ENCODE data around the gene RAC3.

DNA sequence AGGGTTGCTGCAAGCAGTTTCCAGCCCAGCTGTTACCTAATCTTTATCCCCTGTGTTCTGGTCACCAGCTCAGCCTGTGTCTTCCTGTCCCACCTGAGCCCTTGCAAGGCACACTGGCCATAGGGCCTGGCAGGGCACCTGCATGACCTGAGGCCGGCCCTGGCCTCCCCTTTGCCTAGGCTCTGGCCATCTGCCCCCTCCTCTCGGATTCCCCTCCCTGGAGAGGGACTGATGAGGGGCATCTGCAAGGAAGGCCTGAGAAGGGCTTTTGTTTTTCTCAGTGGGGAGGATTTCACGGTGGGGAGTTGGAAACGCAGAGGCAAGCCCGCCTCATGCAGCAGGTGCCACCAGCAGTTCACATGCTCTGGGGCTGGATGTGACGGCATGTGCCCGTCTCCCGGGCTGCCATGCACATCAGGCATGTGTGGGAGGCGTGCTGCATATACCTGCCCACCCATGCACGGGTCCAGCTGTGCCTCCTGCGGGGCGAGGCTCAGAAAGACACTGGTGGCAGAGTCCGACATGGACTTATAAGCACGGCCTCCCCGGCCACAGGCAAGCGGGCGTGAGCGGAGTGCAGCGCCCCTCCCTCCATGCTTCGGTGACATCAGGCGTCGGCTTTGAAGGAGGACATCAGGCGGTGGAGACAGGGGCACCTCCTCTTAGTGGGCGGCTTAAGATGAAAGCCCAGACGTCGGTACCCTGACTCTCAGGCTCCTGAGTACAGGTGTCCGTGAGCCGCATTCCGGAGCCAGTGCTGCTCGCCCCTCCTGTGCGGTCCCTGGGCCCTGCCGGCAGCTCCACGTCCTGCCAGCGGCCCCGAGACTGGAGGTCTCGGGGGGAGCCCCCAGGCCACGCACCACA lies 37.5 kb upstream of the RAC3 start:
- TF ChIP-seq, protein P1, sequence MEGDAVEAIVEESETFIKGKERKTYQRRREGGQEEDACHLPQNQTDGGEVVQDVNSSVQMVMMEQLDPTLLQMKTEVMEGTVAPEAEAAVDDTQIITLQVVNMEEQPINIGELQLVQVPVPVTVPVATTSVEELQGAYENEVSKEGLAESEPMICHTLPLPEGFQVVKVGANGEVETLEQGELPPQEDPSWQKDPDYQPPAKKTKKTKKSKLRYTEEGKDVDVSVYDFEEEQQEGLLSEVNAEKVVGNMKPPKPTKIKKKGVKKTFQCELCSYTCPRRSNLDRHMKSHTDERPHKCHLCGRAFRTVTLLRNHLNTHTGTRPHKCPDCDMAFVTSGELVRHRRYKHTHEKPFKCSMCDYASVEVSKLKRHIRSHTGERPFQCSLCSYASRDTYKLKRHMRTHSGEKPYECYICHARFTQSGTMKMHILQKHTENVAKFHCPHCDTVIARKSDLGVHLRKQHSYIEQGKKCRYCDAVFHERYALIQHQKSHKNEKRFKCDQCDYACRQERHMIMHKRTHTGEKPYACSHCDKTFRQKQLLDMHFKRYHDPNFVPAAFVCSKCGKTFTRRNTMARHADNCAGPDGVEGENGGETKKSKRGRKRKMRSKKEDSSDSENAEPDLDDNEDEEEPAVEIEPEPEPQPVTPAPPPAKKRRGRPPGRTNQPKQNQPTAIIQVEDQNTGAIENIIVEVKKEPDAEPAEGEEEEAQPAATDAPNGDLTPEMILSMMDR (IDR thresholded peaks at IDR 0.05; ENCODE audit: insufficient read depth, low read depth, low read length) = no peak
- no peak for TF ChIP-seq EZH2 (IDR thresholded peaks at IDR 0.05; ENCODE audit: insufficient read depth, low read length)

Measured in astrocyte (in vitro differentiated cells and primary cell).